Measurements from ENCODE around the gene TMEM14B. TPM values are rescaled to one million over a fixed set of nuclear protein-coding genes. Genes with fewer than 3 reads are reported as not detected.

TMEM14B gene
- total RNA-seq: 56.1 and 65.7 TPM in 2 replicates

DNA sequence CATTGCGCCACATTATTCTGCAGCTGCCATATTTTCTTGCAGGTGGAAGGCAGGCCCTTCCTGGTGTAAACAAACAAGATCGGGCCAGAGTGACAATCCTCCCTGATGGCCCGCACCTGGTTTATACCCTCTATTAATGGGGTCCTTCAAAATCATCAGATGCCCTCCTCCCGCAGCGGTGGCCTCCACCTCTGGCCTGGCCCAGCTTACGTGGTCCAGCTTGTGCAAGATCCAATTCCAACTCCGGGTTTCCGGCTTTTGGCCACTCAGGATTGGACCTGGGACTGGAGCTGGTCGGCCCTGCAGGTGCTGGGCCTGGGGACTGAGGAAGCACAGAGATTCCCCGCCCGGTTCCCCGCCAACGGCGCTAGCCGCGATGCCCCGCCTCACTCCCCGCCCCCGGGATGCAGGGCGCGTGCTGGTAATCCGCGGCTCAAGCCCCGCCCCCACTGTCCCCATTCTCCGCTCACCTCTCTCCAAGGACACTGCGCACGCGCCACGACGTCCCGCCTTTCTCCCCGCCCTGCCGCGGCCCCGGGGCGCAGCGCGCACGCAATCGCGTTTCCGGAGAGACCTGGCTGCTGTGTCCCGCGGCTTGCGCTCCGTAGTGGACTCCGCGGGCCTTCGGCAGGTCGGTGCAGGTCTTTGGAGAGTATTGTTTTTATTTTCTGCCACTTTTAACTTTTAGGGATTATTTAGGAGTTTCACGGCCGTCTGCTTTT lies at the start of gene TMEM14B:
TSS of gene TMEM14B (plus strand) at position 555 of the 722 bp plus-strand sequence. CDS start 1,441 bp downstream, outside the sequence.

DNA sequence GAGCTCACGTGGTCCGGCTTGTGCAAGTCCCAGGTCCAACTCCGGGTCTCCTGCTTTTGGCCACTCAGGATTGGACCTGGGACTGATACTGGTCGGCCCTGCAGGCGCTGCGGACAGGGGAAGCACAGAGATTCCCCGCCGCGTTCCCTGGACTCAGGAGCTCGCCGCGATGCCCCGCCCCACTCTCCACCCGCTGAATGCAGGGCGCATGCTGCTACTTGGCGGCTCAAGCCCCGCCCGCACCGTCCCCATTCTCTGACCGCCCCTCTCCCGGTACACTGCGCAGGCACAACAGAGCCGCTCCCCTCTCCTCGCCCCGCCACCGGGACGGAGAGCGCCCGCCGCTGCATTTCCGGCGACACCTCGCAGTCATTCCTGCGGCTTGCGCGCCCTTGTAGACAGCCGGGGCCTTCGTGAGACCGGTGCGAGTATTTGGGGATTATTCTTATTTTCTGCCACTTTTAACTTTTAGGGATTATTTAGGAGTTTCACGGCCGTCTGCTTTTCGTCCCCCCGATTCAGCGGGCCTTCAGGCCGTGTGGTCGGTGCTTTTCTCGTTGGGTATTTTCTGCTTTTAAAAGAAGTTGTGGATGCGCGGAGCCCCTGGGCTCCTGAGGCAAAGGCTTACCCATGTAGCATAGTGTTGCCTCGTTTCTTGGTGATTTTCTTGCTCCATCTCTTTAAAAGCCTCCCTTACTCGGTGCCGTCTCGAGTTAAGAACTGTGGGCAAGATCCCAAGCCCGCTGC lies 24.6 kb upstream of the TMEM14B start, which contains the start of gene TMEM14C:
TSS of gene TMEM14C (plus strand) at position 251 of the 747 bp plus-strand sequence. CDS start 1,544 bp downstream, outside the sequence.

Small RNA genes within 50 kb of the gene (small RNA-seq; reads per million reads assigned to genes)
- gene RNA5SP203: not detected

Other genes starting within 250 kb of the TMEM14B start
- 18.9 and 26.3 TPM in 2 replicates for gene GCNT2, start 226.5 kb upstream of the TMEM14B start, total RNA-seq
- not detected in 2 replicates for gene C6orf52, start 53.2 kb upstream of the TMEM14B start, total RNA-seq
- gene PAK1IP1, start 52.8 kb upstream of the TMEM14B start, total RNA-seq: 20.3 and 22.0 TPM in 2 replicates
- gene TMEM14C, start 24.7 kb upstream of the TMEM14B start, total RNA-seq: 87.8 and 103 TPM in 2 replicates
- gene MAK, start 90.7 kb downstream of the TMEM14B start, total RNA-seq: under 0.01 TPM in 2 replicates
- gene GCM2, start 134.2 kb downstream of the TMEM14B start, total RNA-seq: not detected in 2 replicates
- not detected in 2 replicates for gene SYCP2L, start 139.2 kb downstream of the TMEM14B start, total RNA-seq